ENCODE data around the gene SZT2. TPM values are rescaled to one million over a fixed set of nuclear protein-coding genes. Genes with fewer than 3 reads are reported as not detected.

Gene SZT2
- total RNA-seq, 1 experiment from 2014 or later = 77.3 TPM

GRCh38 chr1:43447891-43448708, 58.4 kb downstream of the SZT2 start:
- intact Hi-C loops (cut with micrococcal nuclease; ENCODE audit: unreplicated experiment) = no loop called here
- Mint-ChIP-seq H3K4me1 (ENCODE audit: low read depth, unreplicated experiment) (peaks cover 30% of the 10 kb centered on the region), H3K4me3 (ENCODE audit: low read depth, unreplicated experiment) (no peak overlapping the region), H3K9me3 (ENCODE audit: low read depth, unreplicated experiment) (no peaks in the 10 kb centered on the region), H3K27ac (ENCODE audit: unreplicated experiment) (no peak overlapping the region), H3K27me3 (ENCODE audit: unreplicated experiment) (no peaks in the 10 kb centered on the region), H3K36me3 (ENCODE audit: insufficient read depth, unreplicated experiment) (peaks cover 88% of the 10 kb centered on the region)
- DNase-seq = no peak
- CTCF ChIA-PET = interaction anchor here (0.5 to 0.8 kb wide), 3 partner anchors 51 to 546 kb away, joined by 3 to 4 read pairs (median 4); no protein-coding TSS in a partner anchor
- no TSS peak for BruUV-seq (replicated peaks)
- no peak for TF ChIP-seq CTCF (IDR thresholded peaks at IDR 0.05; ENCODE audit: unreplicated experiment)

GRCh38 chr1:43448955-43449707, 59.4 kb downstream of the SZT2 start:
- Mint-ChIP-seq H3K27ac (ENCODE audit: unreplicated experiment) (peak overlapping the region; percentile 3), H3K4me3 (ENCODE audit: low read depth, unreplicated experiment) (no peak overlapping the region), H3K4me1 (ENCODE audit: low read depth, unreplicated experiment) (peaks cover 30% of the 10 kb centered on the region), H3K9me3 (ENCODE audit: low read depth, unreplicated experiment) (no peaks in the 10 kb centered on the region), H3K36me3 (ENCODE audit: insufficient read depth, unreplicated experiment) (peaks cover 88% of the 10 kb centered on the region), H3K27me3 (ENCODE audit: unreplicated experiment) (no peaks in the 10 kb centered on the region)
- BruUV-seq (replicated peaks) = no TSS peak
- CTCF ChIA-PET = interaction anchor here (0.5 to 0.6 kb wide), 2 partner anchors 202 to 545 kb away, joined by 3 to 4 read pairs; no protein-coding TSS in a partner anchor
- TF ChIP-seq CTCF (IDR thresholded peaks at IDR 0.05; ENCODE audit: unreplicated experiment) = no peak
- DNase-seq = no peak
- intact Hi-C loops (cut with micrococcal nuclease; ENCODE audit: unreplicated experiment) = no loop called here

- H3K36me3 Mint-ChIP-seq (ENCODE audit: insufficient read depth, unreplicated experiment) = peaks cover 93% of the 10 kb centered on the region
- CTCF ChIA-PET = no interaction called here
Measured at GRCh38 chr1:43449708-43450069, 60.0 kb downstream of the SZT2 start.

More at GRCh38 chr1:43449708-43450069, 60.0 kb downstream of the SZT2 start:
- no peaks in the 10 kb centered on the region for H3K9me3 Mint-ChIP-seq (ENCODE audit: low read depth, unreplicated experiment)
- no TSS peak for BruUV-seq (replicated peaks)
- H3K4me1 Mint-ChIP-seq (ENCODE audit: low read depth, unreplicated experiment) = peaks cover 31% of the 10 kb centered on the region
- TF ChIP-seq CTCF (IDR thresholded peaks at IDR 0.05; ENCODE audit: unreplicated experiment) = no peak
- H3K27ac Mint-ChIP-seq (ENCODE audit: unreplicated experiment) = no peak overlapping the region
- H3K27me3 Mint-ChIP-seq (ENCODE audit: unreplicated experiment) = no peaks in the 10 kb centered on the region
- H3K4me3 Mint-ChIP-seq (ENCODE audit: low read depth, unreplicated experiment) = no peak overlapping the region
- no peak for DNase-seq
- intact Hi-C loops (cut with micrococcal nuclease; ENCODE audit: unreplicated experiment) = loop anchor here (5.0 kb wide), 1 partner anchor 78 kb away; no protein-coding TSS in a partner anchor
